ENCODE data around the gene GRB7. TPM values are rescaled to one million over a fixed set of nuclear protein-coding genes. Genes with fewer than 3 reads are reported as not detected.
"Not testable (repeated sequence)": the region's sequence is repeated elsewhere in the genome, so short reads cannot be mapped to it uniquely, and the experiment has no call there.

Gene GRB7
- total RNA-seq, 2 donors from 2014 or later = 3.1 to 3.9 TPM

DNA sequence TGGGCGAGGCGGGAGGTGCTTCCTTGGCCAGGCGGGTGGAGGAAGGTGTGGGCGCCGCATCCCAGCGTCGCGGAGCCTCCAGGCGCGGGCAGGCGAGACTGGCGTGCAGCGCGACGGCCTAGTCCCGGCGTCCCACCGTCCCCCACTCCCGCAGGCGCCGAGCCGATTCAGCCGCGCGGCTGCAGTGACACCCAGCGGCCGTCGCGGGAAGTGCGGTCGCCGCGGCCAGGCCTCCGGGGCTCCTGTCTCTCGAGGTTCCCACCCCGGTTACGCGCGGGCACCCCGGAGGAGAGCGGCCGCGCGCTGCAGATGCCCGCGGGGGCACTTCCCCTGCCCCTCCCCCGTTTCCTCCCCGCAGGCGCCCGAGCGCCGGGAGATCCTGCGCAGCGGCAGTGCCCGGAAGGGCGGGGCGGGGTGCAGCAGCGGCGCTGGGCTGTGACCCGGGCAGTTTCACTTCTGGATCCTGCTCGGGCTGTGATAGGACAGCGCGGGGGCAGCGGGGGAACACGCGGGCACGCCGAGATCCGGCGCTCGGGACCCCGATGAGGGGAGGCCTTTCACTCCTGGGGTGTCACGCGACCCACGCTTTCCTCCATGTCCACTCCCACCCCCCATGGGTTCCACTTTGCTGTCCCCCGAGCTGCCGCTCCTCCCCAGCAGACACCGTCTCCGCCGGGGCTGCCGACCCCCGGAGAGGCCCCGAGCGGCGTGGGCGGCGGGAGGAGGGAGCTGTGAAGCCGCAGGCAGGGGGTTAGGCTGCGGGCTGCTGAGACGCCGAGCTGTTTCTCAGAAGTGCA is 16.6 kb downstream of the GRB7 start:
- peak overlapping the region; percentile 23 to 85 for H3K27ac Mint-ChIP-seq
- peaks cover 0 to 4% of the 10 kb centered on the region in 2 donors for H3K36me3 Mint-ChIP-seq
- no peaks in the 10 kb centered on the region for H3K9me3 Mint-ChIP-seq
- ATAC-seq (peak; percentile 80 to 86), DNase-seq (ENCODE audit: low spot score in 2 of 2) (peak; percentile 98 to 99)

DNA sequence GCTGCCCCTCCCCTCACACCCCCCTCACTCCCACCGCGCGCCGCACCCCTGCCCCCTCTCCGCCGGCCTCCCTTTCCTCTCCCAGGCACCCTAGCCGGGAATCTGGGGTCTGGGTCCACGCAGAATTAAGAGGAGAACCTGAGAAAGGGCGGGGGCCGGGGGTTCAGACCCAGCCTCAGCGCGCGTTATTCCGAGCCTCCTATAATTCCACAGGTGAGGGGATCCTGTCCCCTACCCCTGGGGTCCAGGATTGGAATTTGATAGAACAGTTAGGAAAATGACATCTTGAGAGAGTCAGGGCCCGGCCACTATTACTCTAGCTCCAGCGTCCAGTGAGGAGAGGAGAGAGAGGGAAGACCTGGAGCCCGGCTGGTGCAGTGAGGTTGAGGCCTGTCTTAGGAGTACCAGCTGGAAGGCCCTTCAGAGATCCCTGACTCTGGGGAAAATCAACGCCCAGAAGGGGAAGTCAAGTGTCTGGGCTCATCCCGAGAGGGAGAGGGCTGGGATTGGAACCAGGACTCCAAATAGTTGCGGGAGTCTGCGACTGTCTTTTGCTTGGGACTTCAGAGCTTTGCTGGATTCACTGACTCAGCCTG is 17.3 kb downstream of the GRB7 start:
- peak overlapping the region; percentile 23 to 85 for H3K27ac Mint-ChIP-seq
- H3K36me3 Mint-ChIP-seq = peaks cover 0 to 4% of the 10 kb centered on the region in 2 donors
- ATAC-seq (no peak), DNase-seq (ENCODE audit: low spot score in 2 of 2) (no peak)
- H3K9me3 Mint-ChIP-seq = no peaks in the 10 kb centered on the region

DNA sequence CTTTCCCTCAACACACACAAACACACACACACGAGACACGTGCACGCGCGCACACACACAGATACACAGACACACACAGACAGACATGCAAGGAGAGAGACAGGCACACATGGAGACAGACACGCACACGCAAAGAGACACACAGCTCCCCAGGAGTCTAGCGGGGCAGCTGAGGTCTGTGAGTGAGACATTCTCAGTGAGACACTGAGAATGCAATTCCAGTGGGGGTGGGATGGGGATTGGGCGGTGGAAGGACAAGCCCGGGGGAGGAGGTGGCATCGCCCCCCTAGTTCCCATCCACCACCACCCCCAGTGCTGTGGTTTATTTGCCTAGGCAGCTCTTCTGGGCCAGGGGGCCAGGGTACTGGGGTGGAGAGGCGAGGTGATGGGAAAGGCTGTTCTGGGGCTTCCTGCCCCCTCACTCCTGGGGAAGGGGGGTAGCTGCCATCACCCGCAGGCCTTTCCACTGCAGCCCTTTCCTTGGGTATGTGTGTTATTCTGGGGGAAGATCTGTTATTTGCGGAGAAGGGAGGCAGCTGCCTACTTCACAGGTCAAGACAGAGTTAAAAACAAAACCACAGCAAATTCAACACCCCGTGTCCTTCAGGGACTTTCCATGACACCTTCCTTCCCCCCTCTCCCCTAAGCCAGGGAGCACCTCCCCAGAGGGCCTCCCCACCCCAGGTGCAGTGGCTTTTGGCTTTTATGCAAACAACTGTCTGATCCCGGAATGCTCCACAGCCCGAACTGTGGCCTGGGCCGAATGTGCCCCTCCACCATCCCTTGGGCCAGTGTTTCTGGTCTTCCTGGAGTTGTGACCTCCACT is 18.0 kb downstream of the GRB7 start:
- DNase-seq (ENCODE audit: low spot score in 2 of 2) (peak in 1 of 2 donors; percentile 65), ATAC-seq (peak in 1 of 2 donors; percentile 2)
- peaks cover 2 to 4% of the 10 kb centered on the region in 2 donors for H3K36me3 Mint-ChIP-seq
- H3K27ac Mint-ChIP-seq = peak overlapping the region; percentile 85 to 91
- H3K9me3 Mint-ChIP-seq = no peaks in the 10 kb centered on the region

DNA sequence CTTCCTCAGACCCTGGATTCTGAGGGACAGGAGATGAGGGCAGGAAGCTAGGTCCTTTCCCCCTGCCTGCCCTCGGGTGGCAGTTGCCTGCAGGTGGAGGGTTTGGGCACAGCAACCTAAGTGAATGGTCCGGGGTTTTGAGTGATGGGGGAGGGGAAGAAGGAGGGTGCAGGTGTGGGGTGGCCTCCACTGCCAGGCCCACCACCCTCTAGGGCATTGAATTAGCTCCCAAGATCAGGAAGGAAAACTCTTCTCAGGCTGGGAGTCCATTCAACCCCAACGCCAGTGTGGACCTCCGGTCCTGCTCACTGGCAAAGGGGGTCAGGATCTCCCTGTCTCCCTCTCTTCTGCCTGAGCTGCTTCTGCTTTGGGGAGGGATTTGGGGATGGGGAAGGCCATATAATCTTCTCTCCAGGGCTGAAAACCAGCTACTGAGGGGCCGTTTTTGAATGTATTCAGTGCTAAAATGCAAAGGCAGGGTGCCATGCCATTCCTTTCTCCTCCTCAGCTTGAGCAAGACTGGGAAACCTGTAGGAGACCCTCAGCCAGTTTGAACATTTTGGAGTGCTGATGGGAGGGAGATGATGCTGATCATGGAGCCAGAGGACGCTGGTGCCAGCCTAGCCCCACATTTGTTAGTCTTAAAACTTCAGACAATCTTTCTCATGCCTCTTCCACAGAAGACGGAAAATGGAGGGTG is 18.8 kb downstream of the GRB7 start:
- H3K27ac Mint-ChIP-seq = peak overlapping the region; percentile 85 to 91
- no peaks in the 10 kb centered on the region for H3K9me3 Mint-ChIP-seq
- H3K36me3 Mint-ChIP-seq = peaks cover 4 to 7% of the 10 kb centered on the region in 2 donors
- ATAC-seq = no peak
- DNase-seq (ENCODE audit: low spot score in 2 of 2) = no peak

DNA sequence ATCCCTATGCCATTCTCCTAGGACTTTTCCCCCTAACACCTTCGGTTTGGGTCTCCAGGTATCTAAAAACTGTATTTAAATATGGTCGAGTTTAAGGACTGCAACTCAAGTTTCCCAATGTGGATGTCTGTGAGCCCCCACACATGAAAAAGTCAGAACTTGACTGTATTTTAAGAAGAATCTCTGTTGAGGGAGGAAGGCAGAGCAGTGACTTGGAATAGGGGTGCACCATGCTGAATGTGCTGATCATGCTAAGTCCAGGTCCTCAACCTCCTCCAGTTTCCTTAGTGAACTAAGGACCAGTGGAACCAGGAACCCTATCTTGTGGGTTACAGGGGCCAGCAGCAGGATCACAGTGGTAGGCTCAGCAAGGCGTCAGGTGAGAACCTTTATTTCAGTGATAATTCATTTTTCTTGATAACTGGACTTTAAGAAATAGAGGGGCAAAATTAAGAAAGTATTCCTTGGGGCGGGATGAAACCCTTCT is 19.5 kb downstream of the GRB7 start:
- ATAC-seq (no peak), DNase-seq (ENCODE audit: low spot score in 2 of 2) (no peak)
- no peaks in the 10 kb centered on the region for H3K9me3 Mint-ChIP-seq
- peak overlapping the region; percentile 76 to 85 for H3K27ac Mint-ChIP-seq
- peaks cover 4 to 13% of the 10 kb centered on the region in 2 donors for H3K36me3 Mint-ChIP-seq

DNA sequence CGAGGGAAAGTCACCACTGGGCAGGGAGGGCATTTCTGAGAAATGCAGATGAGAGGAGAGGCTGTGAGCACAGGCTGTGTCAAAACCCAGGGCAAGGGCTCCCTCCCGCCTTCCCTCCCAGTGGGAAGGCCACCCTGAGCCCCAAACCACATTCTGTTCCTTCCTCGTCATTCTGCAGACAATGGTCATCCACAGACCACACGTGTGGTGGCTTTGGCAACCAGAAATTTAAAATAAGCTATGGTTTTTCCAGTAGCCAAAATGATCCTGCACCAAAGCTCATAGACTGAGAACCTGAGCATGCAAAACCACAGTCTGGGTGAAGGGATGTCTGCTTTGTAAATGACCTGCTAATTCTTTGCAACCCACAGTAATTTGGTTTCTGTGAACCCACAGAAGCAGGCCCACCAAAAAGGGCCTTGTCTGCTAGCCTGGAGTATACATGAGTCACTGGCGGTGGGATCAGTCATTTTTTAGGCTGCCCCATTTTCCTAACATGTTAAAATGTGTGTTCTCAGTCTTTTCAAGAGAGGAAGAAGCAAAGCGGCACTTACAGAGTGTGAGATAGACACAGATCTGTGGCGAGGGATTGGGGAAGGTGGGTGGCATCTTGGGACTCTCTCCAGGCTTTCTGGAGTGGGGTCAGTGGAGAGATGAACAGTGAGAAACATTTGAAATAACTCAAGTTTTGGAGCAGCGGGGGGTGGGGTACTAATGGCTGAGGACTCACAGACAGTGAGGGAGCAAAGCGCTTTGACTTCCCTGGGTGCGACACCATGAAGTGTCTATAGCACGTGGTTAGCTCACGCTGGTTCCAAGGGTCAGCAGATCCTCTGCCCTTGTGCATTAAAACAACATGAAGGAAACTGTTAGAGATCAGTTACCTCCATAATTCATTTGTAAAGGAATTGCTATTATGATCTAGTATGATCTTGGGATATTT is 20.5 kb downstream of the GRB7 start:
- peak overlapping the region; percentile 76 to 85 for H3K27ac Mint-ChIP-seq
- H3K9me3 Mint-ChIP-seq = no peaks in the 10 kb centered on the region
- DNase-seq (ENCODE audit: low spot score in 2 of 2) (peak; percentile 48 to 82), ATAC-seq (peak; percentile 41 to 50)
- H3K36me3 Mint-ChIP-seq = peaks cover 4 to 21% of the 10 kb centered on the region in 2 donors

DNA sequence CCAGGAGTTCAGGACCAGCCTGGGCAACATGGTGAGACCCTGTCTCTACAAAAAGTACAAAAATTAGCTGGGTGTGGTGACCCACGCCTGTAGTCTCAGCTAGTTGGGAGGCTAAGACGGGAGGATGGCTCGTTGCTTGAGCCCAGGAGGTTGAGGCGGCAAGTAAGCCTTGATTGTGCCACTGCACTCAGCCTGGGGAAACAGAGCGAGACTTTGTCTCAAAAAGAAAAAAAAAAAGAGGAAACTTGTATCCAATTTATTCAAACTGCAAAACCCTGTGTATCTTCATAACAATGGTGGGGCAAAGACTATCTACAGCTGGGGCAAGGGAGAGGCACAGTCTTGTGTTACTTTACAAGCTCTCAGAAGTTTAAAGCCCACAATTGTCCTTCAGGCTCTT is 21.5 kb downstream of the GRB7 start:
- H3K27ac Mint-ChIP-seq = peak overlapping the region in 1 of 2 donors; percentile 85
- no peak for ATAC-seq
- no peak for DNase-seq (ENCODE audit: low spot score in 2 of 2)
- H3K9me3 Mint-ChIP-seq = no peaks in the 10 kb centered on the region
- peaks cover 0 to 26% of the 10 kb centered on the region in 2 donors for H3K36me3 Mint-ChIP-seq

DNA sequence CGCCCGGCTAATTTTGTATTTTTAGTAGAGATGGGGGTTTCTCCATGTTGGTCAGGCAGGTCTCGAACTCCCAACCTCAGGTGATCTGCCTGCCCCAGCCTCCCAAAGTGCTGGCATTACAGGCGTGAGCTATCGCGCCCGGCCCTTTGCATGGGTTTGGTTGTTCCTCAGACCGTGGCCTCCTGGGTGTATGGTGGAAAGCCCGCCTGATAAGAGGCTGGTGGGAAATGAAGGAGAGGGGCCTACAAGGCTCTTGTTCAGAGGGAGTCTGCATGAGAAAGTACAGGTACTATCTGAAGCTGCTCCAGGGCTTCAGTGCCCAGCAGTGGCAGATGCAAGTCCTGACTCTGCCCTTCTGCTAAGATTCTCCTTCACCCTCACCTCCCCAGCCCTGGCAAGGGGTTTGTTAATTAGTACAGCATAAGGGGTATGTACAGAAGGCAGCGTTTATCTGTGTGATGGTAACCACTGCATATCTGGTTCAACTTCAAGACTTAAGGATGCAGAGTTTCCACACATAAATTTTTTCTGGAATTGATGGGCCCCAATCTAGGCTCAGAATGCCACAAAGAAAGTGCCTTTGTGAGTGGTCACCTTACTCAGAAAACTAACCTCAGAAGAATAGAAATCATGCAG is 24.2 kb downstream of the GRB7 start:
- no peak for DNase-seq (ENCODE audit: low spot score in 2 of 2)
- peak; percentile 28 to 52 for ATAC-seq
- Mint-ChIP-seq H3K9me3 (no peaks in the 10 kb centered on the region), H3K27ac (peak overlapping the region; percentile 44 to 77), H3K36me3 (peaks cover 25 to 52% of the 10 kb centered on the region in 2 donors)

DNA sequence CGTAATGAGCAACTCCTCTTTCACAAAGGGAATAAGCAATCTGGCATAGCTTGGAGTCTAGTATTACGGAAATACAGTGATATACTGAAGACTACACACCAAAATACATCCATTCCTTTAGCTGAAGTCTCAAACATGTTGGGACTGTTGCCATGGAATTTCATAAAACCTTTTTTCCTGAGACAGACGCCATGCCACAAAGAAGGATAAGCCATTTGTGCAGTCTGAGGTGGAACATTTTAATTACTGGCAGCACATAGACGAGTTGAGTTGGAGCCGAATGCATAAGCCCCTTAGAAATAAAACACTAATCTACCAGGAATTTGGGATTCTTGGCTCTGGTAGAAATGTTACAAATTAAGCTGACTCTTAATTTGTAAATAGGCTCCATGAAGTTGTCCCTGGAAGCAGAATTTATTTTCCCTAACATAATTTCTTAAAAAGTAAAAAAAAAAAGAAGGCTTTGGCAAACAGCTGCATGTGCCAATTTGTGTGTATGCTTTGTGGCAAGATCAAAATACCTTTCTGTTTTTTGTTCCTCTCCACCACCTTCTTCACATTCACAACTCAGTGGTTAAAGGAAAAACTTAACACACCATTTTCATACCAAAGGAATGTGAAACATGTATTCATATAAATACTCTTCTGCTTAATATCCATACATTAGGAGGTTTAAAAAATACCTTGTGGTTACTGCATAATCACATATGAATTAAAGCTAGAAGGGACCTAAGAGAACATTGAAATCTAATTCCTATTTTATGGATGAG is 25.5 kb downstream of the GRB7 start:
- H3K36me3 Mint-ChIP-seq = peaks cover 36 to 63% of the 10 kb centered on the region in 2 donors
- DNase-seq (ENCODE audit: low spot score in 2 of 2) = no peak
- no peaks in the 10 kb centered on the region for H3K9me3 Mint-ChIP-seq
- H3K27ac Mint-ChIP-seq = peak overlapping the region; percentile 77 to 89
- ATAC-seq = no peak

DNA sequence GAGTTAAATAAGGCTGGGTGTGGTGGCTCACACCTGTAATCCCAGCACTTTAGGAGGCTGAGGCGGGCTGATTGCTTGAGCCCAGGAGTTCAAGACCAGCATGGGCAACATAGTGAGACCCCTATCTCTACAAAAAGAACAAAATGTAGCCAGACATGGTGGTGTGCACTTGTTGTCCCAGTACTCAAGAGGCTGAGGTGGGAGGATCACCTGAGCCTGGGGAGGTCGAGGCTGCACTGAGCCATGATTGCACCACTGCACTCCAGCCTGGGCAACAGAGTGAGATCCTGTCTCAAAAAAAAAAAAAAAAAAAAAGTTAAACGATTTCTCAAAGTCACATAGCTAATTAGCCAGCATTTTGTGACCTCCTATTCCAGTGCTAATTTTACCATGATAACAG is 26.4 kb downstream of the GRB7 start:
- H3K9me3 Mint-ChIP-seq; H3K27ac Mint-ChIP-seq; ATAC-seq; DNase-seq (ENCODE audit: low spot score in 2 of 2): not testable (repeated sequence)
- peaks cover 43 to 72% of the 10 kb centered on the region in 2 donors for H3K36me3 Mint-ChIP-seq

DNA sequence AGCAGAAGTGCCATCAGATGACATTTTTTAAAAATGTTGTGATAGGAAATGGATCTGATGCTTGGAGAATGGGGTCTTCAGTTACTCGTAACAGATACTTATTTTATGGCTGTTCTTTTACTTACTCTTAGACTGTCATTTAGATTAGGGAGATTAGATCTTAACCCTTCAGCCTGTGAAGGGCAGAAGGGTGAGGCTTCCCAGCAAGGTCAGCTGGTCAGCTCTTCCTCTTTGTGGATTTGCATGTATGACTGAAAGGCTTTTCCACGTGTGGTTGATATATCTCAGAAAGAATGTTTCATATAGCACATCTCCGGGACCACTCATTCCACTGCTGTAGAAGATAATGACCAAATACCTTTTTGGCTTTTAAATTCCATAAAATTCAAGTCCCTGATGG is 27.4 kb downstream of the GRB7 start:
- H3K27ac Mint-ChIP-seq = peak overlapping the region in 1 of 2 donors; percentile 95
- no peak for ATAC-seq
- H3K36me3 Mint-ChIP-seq = peaks cover 43 to 73% of the 10 kb centered on the region in 2 donors
- no peaks in the 10 kb centered on the region for H3K9me3 Mint-ChIP-seq
- DNase-seq (ENCODE audit: low spot score in 2 of 2) = no peak

DNA sequence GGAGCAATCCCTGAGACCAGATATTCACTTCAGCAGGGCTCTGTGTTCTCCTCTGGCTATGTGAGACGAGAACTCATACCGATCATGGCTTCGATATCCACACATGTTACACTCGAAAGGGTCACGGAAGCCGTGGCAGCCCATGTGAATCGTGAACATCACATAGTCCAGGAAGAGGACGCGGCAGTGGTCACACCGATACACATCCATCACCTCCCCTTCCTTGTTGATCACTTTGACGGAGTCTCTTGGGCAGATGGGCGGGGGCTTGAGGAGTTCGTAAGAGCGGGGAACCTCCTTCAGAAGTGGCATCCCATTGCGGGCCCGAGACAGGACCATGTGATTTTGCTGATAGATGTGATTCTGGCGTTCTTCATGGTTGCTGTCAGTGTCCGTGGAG is 28.0 kb downstream of the GRB7 start:
- DNase-seq (ENCODE audit: low spot score in 2 of 2) = no peak
- Mint-ChIP-seq H3K27ac (peak overlapping the region in 1 of 2 donors; percentile 95), H3K36me3 (peaks cover 43 to 70% of the 10 kb centered on the region in 2 donors), H3K9me3 (no peaks in the 10 kb centered on the region)
- no peak for ATAC-seq

DNA sequence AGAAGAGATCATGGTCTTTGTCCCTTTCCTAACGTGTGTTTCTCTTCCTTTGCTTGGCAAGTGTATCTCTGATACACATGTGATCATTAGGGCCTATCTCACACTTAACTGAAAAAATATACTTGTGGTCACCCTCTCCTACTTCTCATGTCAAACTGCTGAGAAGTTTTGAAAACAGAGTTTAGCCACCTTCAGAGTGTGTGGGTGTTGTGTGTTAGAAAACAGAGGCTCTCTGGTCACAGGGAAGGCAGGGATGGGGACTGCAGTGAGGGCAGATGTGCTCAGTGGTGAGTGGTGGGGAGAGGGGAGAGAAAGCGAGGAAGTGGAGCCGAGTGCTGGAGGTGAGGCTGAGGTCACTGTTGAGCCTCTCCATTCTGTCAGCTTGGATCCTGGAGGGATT is 29.4 kb downstream of the GRB7 start:
- no peak for ATAC-seq
- no peaks in the 10 kb centered on the region for H3K9me3 Mint-ChIP-seq

DNA sequence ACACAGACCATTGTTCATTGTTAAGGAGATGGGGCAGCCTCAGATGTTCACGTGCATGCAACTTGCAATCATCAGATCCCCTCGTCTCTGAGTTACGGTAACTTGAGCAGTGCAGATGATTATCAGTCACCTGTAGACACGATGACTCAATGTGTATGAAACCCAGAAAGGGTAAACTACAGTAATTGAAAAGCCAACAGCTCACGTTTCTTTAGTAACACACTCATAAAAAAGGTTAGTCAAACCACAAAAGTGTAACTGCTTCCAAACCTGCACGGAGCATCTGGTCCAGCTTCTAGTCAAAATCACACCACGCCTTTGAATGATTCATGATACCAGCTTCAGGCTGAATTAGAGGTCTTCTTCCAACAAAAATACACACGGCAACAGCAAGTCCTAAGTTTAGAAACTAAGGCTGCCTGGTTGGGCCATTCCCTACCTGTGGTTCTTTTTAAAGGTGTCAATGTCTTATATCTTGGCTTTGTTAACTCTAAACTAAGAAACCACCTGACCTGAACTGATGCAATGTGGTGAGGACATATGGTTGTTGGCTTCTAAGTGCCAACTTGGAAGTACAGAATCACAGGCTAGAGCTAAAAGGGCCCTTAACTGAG is 32.3 kb downstream of the GRB7 start:
- H3K36me3 Mint-ChIP-seq = peaks cover 57 to 69% of the 10 kb centered on the region in 2 donors

More for the DNA sequence above, 29.4 kb downstream of the GRB7 start:
- Mint-ChIP-seq H3K36me3 (peaks cover 54 to 71% of the 10 kb centered on the region in 2 donors), H3K27ac (peak overlapping the region; percentile 93 to 95)
- no peak for DNase-seq (ENCODE audit: low spot score in 2 of 2)

More for the DNA sequence above, 32.3 kb downstream of the GRB7 start:
- ATAC-seq = peak; percentile 83 to 88
- Mint-ChIP-seq H3K27ac (peak overlapping the region; percentile 88 to 95), H3K9me3 (no peaks in the 10 kb centered on the region)
- DNase-seq (ENCODE audit: low spot score in 2 of 2) = peak; percentile 65 to 74

All from activated naive CD4-positive, alpha-beta T cell treated with anti-CD3 and anti-CD28 coated beads, Interleukin-2, amount 50 U/mL, for 72 hours (primary cell).